IPS-18c (cell line): ENCODE measurements around the gene FBRSL1.

Experiments
- H3K4me3 ChIP-seq: 2 replicates; pipeline ENCODE4 v1.7.0; 2013; ENCODE audit warnings: low read depth, mild to moderate bottlenecking, low read length, moderate library complexity; ENCODE audit not compliant: insufficient read depth
- H3K9me3 ChIP-seq: one replicate; pipeline ENCODE4 v1.6.1; 2013; ENCODE audit warnings: mild to moderate bottlenecking, low read length, moderate library complexity; ENCODE audit not compliant: control insufficient read depth, insufficient read depth

FBRSL1 gene

DNA sequence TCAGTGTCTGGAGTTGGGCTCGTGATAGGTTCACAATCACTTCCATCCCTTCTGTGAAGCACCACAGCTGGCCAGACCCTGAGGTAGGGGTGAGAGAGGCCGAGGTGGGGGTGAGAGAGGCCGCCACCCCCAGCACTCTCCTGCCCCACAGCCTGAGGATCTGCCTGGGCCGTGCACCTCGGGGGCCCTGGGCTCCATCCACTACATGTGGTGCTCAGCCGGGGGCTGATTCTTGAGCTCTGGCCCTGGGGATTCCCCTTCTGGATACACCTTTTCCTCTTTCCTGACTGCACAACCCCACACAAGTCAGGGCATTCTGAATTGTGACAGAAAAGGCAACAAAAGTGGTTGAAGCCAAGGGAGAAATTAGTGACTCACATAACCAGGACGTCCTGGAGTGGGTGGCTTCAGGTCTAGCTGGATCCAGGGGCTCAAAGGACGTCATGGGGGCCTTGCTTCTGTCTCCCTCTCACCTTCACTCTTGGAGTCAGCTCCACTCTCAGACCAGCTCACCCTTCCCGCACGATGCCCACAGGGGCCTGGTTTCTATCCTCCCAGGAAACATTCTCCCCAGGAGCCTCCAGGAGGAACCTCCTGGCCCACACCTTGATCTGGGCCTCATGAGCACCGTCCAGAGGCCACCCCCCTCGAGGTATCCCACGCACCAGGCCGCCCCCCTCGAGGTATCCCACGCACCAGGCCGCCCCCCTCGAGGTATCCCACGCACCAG is 12.1 kb upstream of the FBRSL1 start:
- H3K9me3 ChIP-seq, result no peaks in the 10 kb centered on the region

DNA sequence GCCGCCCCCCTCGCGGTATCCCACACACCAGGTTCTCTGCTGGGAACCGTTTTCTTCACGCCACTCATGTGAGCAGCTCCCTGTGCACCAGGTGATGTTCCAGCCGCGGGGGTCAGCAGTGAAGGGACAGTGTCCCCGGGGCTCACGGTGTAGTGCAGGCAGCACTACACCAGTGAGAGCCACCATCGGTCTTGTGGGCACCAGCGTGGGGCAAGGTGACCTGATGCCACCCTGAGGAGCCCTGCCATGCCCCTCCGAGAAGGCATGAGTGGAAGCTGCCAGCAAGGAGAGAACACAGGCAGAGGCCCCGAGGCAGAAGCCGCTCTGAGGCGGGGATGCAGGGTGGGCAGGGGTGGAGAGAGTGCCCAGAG is 11.5 kb upstream of the FBRSL1 start:
- Histone ChIP-seq H3K9me3 (no peaks in the 10 kb centered on the region), H3K4me3 (no peak overlapping the region)

More for the DNA sequence above, 12.1 kb upstream of the FBRSL1 start:
- no peak overlapping the region; the same call in 1 of the 2 replicates for H3K4me3 ChIP-seq

DNA sequence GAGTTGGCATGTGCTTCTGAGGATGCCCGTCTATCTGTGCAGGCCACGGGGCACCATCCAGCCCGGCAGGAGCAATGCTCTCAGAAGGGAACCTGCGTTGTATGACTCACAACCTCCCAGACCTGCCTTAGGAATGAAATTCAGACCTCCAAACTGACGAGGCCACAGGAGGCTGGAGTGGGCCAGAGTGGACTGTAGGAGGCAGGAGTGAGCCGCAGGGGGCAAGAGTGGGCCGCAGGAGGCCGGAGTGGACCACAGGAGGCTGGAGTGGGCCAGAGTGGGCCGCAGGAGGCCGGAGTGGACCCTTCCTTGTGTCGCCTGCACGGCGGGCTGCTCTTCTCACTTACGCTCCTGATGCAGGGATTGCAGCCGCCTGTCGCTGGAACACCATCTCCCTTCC is 11.1 kb upstream of the FBRSL1 start:
- H3K4me3 ChIP-seq, result no peak overlapping the region
- H3K9me3 ChIP-seq, result no peaks in the 10 kb centered on the region

DNA sequence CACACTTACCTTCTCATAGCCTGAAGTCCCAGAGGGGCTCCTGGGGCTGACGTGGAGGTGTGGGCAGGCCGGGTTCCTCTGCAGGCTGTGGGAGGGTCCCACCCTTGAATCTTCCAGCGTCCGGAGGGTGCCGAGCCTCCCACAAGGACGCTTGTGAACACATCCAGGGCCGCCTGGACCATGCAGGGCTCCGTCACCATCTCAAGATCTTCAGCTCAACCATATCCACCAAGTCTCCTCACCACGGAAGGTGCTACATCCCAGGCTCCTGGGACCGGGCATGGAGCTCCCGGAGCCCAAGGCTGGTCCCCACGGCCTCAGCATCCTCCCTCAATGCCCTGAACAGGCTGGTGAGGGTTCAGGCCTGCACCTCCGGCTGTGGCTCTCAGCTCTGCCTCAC is 10.7 kb upstream of the FBRSL1 start:
- Histone ChIP-seq H3K4me3 (no peak overlapping the region), H3K9me3 (no peaks in the 10 kb centered on the region)

DNA sequence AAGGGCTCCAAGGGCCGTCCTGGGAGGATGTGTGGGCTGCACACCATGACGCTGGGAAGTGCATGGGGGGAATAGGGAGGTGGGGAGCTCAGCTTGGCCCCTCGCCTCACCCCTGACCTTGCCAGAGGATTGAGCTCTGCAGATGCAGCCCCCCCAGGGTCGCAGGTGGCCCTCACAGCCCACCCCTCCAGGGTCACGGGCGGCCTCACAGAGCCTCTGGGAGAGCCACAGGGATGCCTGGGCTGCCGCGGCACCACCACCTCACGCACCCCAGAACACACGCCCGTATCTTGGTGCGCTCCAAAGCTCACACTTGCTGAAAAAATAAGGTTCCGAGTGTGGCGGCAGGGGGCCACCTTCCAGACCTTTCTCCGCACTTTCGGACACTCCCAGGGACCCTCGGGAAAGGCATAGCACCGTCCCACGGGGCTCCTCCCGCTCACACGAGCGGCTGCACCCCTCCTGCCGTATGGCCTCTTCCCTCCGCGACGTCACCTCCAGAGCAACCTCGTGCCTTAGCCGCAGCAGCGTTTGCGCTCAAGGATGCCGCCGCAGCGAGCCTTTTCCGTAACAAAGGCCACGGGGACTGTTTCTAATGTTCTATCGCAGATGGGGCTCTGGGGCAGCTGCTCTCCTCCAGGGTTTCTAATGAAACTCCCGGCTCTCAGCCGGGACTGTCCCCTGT is 9.9 kb upstream of the FBRSL1 start:
- H3K4me3 ChIP-seq, result no peak overlapping the region
- no peaks in the 10 kb centered on the region for H3K9me3 ChIP-seq

DNA sequence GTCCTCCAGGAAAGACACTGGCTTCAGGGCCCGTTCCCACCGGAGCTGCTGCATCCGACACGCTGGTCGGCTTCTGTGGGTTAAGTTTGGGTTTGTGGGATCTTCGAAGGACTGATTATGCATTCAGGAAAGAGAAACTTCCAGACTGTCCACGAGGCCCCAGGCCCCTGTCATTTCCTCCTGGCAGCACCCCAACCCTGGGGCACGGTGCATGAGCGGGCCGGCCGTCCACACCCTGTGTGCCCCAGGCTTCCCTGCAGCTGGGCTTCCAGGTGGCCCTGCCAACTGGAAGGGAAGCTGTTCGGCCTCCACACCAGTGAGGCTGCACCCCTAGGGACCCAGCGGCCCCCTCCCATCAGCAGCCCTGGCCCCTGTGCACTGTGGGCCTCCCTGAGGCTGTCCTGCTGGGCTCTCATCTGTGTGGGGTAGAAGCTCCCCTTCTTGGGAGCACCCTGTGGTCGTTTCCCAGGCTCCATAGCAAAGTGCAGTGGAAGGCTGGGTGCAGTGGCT is 9.3 kb upstream of the FBRSL1 start:
- H3K4me3 ChIP-seq, result no peak overlapping the region
- no peaks in the 10 kb centered on the region for H3K9me3 ChIP-seq

DNA sequence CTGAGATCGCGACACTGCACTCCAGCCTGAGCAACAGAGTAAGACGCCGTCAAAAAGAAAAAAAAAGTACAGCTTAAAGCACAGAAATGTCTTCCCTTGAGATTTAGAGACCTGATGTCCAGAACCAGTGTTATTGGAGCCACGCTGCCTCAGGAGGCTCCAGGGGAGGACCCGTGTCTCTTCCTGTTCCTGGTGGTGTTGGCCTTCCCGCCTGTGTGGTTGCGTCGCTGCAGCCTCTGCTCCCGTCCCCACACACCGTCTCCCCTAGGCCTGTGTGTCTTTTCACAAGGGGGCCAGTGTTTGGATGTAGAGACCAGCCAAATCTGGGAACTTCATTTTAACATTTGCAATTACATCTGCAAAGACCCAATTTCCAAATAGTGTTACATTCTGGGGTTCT is 8.6 kb upstream of the FBRSL1 start:
- Histone ChIP-seq H3K9me3 (no peaks in the 10 kb centered on the region), H3K4me3 (no peak overlapping the region)

DNA sequence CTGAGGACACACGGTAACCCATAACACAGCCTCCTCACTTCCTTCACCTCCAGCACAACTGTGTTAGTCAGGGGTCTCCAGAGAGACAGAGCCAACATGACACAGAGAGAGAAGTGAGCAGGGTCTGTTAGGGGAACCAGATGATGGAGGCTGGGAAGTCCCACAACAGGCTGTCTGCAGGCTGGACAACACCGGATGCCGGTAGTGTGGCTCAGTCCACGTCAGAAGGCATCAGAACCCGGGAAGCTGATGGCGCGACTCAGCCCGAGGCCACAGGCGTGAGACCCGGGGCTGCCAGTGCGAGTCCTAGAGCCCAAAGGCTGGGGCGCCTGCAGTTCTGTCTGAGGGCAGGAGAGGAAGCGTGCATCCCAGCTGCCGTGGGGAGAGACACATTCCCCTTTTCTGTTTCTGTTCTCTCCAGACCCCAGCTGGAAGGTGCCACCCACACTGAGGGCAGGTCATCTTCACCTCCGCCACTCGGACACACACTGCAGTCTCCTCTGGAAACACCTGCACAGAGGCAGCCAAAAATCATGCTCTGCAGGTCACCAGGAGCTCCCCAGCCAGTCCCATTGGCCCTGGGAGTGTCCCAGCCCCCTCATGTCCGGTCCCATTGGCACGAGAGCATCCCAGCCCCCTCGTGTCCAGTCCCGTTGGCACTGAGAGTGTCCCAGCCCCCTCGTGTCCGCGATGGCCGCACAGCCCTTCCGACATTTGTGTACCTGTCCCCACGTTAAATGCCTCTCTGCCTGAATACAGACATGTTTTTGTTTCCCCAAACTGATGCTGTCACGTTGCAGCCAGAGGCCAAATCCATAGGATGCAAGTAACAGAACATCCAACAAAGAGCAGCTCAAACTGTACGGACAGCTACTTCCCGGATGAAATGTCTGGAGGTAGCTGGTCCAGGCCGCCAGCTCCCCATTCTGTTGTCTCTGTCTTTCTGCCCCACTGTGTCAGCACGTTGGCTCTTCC is 7.9 kb upstream of the FBRSL1 start:
- no peaks in the 10 kb centered on the region for H3K9me3 ChIP-seq
- no peak overlapping the region for H3K4me3 ChIP-seq

DNA sequence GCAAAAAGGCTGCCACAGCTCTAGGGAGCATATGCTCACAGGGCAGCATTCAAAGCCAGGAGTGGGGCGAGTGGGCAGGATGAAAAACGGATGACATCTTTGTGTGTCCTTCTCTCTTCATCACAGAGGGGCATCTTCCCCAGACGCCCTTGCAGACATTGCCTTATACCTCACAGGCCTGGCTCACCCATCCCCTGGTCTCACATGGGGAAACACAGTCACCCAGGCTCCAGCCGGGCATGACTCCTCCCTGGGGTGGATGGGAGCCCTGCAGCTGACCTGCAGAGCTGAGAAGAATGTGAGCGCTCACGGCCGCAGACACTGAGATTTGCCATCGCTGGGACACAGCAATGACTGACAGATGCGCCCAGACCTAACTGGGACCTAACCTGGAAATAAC is 7.2 kb upstream of the FBRSL1 start:
- H3K9me3 ChIP-seq, result no peaks in the 10 kb centered on the region
- no peak overlapping the region for H3K4me3 ChIP-seq

DNA sequence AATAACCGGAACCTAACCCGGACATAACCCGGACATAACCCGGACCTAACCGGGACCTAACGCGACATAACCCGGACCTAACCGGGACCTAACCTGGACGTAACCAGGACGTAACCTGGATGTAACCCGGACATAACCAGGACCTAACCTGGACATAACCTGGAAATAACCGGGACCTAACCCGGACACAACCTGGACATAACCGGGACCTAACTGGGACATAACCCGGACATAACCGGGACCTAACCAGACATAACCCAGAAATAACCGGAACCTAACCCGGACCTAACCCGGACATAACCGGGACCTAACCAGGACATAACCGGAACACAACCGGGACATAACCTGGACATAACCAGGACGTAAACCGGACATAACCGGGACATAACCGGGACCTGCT is 6.7 kb upstream of the FBRSL1 start:
- H3K9me3 ChIP-seq, result no peaks in the 10 kb centered on the region

DNA sequence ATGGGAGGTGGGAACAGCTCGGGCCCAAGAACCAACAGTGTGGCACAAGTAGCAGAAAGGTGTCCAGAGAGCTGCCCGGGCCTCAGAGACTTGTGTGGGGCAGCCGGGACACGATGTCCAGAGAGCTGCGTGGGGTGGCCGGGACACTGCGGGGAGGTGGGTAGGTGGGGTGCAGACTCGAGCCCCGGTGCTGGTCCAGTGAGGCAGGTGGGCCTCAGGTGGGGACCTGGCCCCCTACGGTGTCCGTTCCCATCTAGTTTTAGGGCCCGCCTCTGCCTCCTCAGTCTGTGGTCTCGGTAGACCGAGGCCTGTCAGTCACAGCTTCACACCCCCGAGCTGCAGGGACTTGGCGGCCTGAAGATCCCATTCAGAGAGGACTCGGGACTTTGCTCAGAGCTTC is 6.3 kb upstream of the FBRSL1 start:
- H3K9me3 ChIP-seq, result no peaks in the 10 kb centered on the region
- H3K4me3 ChIP-seq, result no peak overlapping the region

More for the DNA sequence above, 6.7 kb upstream of the FBRSL1 start:
- no peak overlapping the region for H3K4me3 ChIP-seq

DNA sequence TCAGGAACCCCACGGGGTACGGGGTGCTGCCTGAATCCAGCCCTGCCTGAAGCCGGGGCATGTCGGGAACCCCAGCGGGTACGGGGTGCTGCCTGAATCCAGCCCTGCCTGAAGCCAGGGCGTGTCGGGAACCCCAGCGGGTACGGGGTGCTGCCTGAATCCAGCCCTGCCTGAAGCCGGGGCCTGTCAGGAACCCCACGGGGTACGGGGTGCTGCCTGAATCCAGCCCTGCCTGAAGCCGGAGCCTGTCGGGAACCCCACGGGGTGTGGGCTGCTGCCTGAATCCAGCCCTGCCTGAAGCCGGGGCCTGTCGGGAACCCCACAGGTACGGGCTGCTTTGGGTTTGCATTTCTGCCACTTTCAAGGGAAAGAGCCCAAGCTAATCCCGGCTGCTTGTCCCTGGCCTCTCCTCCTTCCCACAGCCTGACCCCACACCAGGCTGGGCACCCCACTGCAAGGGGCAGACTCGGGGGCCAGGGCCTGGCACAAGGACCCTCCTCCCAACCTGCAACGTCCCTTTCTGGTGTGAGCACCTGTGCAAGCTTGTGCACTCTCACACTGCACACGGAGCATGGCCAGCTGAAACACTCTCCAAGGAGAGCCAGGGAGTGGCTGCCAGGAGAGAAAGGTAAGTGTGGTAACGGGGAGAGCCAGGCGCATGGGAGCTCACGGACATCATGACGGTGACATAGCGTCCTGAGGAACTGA is 5.6 kb upstream of the FBRSL1 start:
- H3K4me3 ChIP-seq, result no peak overlapping the region
- no peaks in the 10 kb centered on the region for H3K9me3 ChIP-seq

DNA sequence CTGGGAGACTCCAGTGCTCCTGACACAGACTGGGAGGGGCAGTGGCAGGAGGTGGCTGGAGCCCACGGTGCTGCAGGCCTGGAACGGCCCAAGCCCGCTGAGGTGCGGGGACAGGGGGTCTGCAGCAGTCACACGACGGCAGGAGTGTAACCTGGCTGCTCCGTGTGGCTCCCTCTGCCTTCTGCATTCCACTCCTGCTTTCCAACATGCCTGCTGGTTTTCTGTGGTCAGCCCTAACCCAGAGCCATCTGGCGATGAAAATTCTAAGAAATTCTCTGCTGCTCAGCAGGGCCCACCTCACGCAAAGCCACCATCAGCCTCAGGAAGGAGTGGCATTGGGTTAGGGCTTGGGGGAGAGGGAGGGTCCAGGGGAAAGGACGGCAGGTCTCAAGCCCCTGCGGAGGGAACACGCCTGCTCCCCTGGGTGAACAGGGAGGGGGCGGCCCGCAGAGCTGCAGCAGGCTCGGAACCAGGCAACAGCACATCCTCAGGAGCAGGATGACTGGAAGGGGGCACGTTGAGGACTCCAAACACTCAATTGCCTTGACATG is 5.0 kb upstream of the FBRSL1 start:
- Histone ChIP-seq H3K4me3 (no peak overlapping the region), H3K9me3 (no peaks in the 10 kb centered on the region)

DNA sequence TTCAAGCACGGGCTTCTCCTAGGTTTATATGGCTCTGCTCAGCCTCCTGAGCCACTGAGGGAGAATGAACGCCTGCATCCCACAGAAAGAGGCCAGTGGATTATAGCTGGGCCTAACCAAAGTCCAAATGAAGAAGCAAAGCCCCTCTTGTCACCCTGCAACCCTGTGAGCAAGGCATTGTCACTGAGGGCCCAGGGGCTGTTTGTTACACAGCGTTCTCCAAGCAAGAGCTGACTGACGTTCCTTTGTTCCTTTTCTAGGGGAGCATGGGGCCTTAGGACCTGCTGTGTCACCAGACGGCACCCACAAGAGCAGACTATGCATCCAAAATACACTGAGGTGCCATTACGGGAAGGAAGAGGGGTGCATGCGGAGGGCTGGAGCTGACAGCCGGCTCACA is 4.3 kb upstream of the FBRSL1 start:
- H3K4me3 ChIP-seq, result no peak overlapping the region
- no peaks in the 10 kb centered on the region for H3K9me3 ChIP-seq

DNA sequence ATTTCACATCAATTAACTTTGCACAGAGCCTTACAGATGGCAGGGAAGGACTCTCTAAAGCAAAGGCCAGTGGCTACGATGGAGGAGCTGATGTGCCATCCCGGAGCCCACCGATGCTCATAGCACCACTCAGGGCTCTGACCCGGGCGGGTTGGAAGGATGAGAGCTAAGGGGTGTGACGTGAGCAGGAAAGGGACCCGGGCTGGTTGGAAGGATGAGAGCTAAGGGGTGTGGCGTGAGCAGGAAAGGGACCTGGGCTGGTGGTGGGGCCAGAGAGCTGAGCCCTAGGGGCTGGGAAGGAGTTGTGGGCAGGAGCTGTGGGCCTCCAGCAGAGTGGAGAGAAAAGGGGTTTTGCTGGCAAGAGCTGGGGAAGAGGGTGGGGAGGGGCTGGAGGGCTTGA is 3.8 kb upstream of the FBRSL1 start:
- Histone ChIP-seq H3K9me3 (no peaks in the 10 kb centered on the region), H3K4me3 (no peak overlapping the region)

DNA sequence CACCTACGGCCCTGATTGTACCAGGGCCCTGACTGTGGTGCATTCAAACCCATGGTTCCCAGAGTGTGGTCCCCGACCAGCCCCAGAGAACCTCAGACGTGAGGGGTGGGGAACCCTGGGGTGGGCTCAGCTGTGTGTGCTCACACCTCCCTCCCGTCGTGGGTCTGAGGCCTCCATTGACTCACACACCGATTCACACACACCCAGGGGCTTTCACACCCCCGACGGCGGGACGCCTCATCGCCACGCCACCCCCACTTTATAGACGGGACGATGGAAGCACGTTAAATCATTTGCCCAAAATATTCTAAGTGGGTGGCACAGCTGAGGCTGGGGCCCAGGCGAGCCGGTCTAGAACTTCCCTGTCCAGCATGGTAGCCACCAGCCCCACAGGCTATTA is 3.4 kb upstream of the FBRSL1 start:
- H3K9me3 ChIP-seq, result no peaks in the 10 kb centered on the region
- H3K4me3 ChIP-seq, result no peak overlapping the region

DNA sequence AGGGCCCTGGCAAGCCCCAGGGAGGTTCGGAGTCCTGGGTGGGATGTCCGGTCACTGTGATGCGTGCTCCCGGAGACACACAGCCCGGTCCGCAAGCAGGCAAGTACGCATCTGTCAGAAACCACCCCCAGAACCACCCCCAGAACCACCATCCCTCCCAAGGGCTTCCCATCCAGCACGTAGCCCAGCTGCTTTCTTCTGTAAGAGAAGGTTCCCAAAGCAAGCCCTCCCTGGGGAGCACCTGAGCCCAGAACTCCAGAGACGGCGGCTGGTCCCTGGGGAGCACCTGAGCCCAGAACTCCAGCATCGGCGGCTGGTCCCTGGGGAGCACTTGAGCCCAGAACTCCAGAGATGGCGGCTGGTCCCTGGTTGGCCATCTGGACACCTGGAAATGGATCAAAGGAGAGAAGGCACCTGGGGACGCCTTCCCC is 2.6 kb upstream of the FBRSL1 start:
- Histone ChIP-seq H3K9me3 (no peaks in the 10 kb centered on the region), H3K4me3 (no peak overlapping the region)
